K562 (cell line): ENCODE results near the gene TMEM117. TPM values are rescaled to one million over a fixed set of nuclear protein-coding genes. Genes with fewer than 3 reads are reported as not detected.

Source experiments
- ATAC-seq: fragments of 200-7000 bp; cut with Tn5 transposase; 3 replicates; pipeline ENCODE4 v1.9.1; 2020; ENCODE audit warnings: moderate library complexity
- BruUV-seq: library from RNA; stranded (reverse); fragments of 400-500 nt; replicated peaks from 2 replicates; lab custom pipeline; 2021; lab: Mats Ljungman, UMichigan
- CTCF ChIA-PET: fragments of 300-600 bp; formaldehyde crosslinking; extraction: SDS; loops from one replicate; lab custom pipeline; 2021; ENCODE audit warnings: low intra/inter-chr PET ratio; lab: Yijun Ruan, JAX
- POLR2A ChIA-PET: fragments of 300-600, 350-650 bp; sonication (Branson Sonifier 250); formaldehyde crosslinking; extraction: SDS; loops from one replicate; lab custom pipeline; 2021; ENCODE audit warnings: antibody characterized with exemption, inconsistent platforms; lab: Yijun Ruan, JAX
- DNase-seq, 4 experiments: peaks; one replicate each; pipeline versions ENCODE4 v3.0.0 to v3.0.0-alpha.2; 2011 to 2018; ENCODE audit warnings: low spot score in 3 of 4, mixed read lengths in 3 of 4; ENCODE audit errors: extremely low read depth in 1 of 4
- FAIRE-seq: peaks from 2 replicates; lab custom pipeline; 2011; peaks lifted over from hg19 to GRCh38; lab: Jason Lieb, UNC
- H2AFZ ChIP-seq: 2 replicates; pipeline ENCODE4 v1.6.0; 2011; ENCODE audit warnings: low read depth, low read length, control low read depth, inconsistent platforms
- H3K27ac ChIP-seq: fragments of 200-600 bp; 3 replicates; pipeline ENCODE4 v1.8.0; 2011; ENCODE audit warnings: low read depth, mild to moderate bottlenecking, control low read depth, inconsistent platforms, low read length, moderate library complexity, mixed read lengths; ENCODE audit errors: extremely low read depth
- H3K27me3 ChIP-seq, 2 experiments: fragments of 300-600 bp in 1 of 2; 2 replicates in 1 of 2; 3 replicates in 1 of 2; pipeline versions ENCODE4 v1.6.0 to v1.8.0; 2011; ENCODE audit warnings: inconsistent platforms in 2 of 2, low read length in 2 of 2, mild to moderate bottlenecking in 1 of 2, mixed read lengths in 1 of 2, moderate library complexity in 1 of 2; ENCODE audit not compliant: control insufficient read depth in 2 of 2, insufficient read depth in 2 of 2
- H3K36me3 ChIP-seq: fragments of 300-600 bp; 3 replicates; pipeline ENCODE4 v1.8.0; 2011; ENCODE audit warnings: mild to moderate bottlenecking, low read length, inconsistent platforms; ENCODE audit not compliant: control insufficient read depth, insufficient read depth
- H3K4me1 ChIP-seq, 2 experiments: fragments of 200-600 bp in 1 of 2; replicated peaks in 1 of 2; 2 replicates in 1 of 2; 3 replicates in 1 of 2; pipeline versions ENCODE4 v1.5.1 to v1.8.0; 2011; ENCODE audit warnings: inconsistent platforms in 2 of 2, low read length in 2 of 2, mild to moderate bottlenecking in 1 of 2, mixed read lengths in 1 of 2, moderate library complexity in 1 of 2; ENCODE audit not compliant: control insufficient read depth in 2 of 2, insufficient read depth in 2 of 2
- H3K4me2 ChIP-seq: 2 replicates; pipeline ENCODE4 v1.6.1; 2011; ENCODE audit warnings: low read length, control low read depth, inconsistent platforms, mixed read lengths; ENCODE audit not compliant: insufficient read depth
- H3K4me3 ChIP-seq: fragments of 200-600 bp; sonication (generic), shearing (Covaris generic); 2 replicates; pipeline ENCODE4 v1.5.1; 2016; ENCODE audit warnings: control low read depth, inconsistent platforms
- H3K79me2 ChIP-seq: fragments of 200-600 bp; 3 replicates; pipeline ENCODE4 v1.8.0; 2011; ENCODE audit warnings: low read length, inconsistent platforms; ENCODE audit not compliant: control insufficient read depth, insufficient read depth
- H3K9ac ChIP-seq, 2 experiments: 2 replicates each; pipeline versions ENCODE4 v1.6.0 to v1.6.1; 2011; ENCODE audit warnings: low read depth in 2 of 2, low read length in 2 of 2, control low read depth in 1 of 2, inconsistent platforms in 1 of 2, mild to moderate bottlenecking in 1 of 2, mixed read lengths in 1 of 2; ENCODE audit not compliant: insufficient read depth in 1 of 2
- H3K9me1 ChIP-seq: one replicate; pipeline ENCODE4 v1.6.0; 2011; ENCODE audit warnings: inconsistent platforms, mild to moderate bottlenecking, low read length, moderate library complexity; ENCODE audit not compliant: control insufficient read depth, insufficient read depth
- H3K9me3 ChIP-seq: replicated peaks from 2 replicates; pipeline ENCODE4 v1.5.1; 2011; ENCODE audit warnings: low read depth, low read length, inconsistent platforms; ENCODE audit not compliant: control insufficient read depth, insufficient read depth
- H4K20me1 ChIP-seq: replicated peaks from 2 replicates; pipeline ENCODE4 v1.6.1; 2011; ENCODE audit warnings: low read length, inconsistent platforms, mixed read lengths; ENCODE audit not compliant: control insufficient read depth, insufficient read depth
- BHLHE40 ChIP-seq: IDR thresholded peaks from 2 replicates; pipeline ENCODE4 v1.6.1; 2011; ENCODE audit warnings: low read length, improper control_type of control experiment
- HMBOX1 ChIP-seq: sonication (generic); IDR thresholded peaks from 2 replicates; pipeline ENCODE4 v1.6.1; 2016
- IRF1 ChIP-seq: sonication (generic); formaldehyde crosslinking; IDR thresholded peaks from 2 replicates; pipeline ENCODE4 v1.8.0; 2022; ENCODE audit warnings: missing genetic modification reagents, mild to moderate bottlenecking, borderline replicate concordance
- MXD1 ChIP-seq: fragments of 250-450 bp; sonication (Bioruptor Pico); IDR thresholded peaks from 2 replicates; pipeline ENCODE4 v1.8.0; 2021; ENCODE audit warnings: borderline replicate concordance, mild to moderate bottlenecking, moderate library complexity; ENCODE audit not compliant: poor library complexity, severe bottlenecking
- NCOA6 ChIP-seq: fragments of 450-650 bp; IDR thresholded peaks from 2 replicates; pipeline ENCODE4 v1.6.1; 2017; ENCODE audit warnings: mild to moderate bottlenecking
- PCBP2 ChIP-seq: fragments of 200-400 bp; formaldehyde crosslinking; IDR thresholded peaks from 2 replicates; pipeline ENCODE4 v1.6.1; 2018; ENCODE audit warnings: low read length, low read depth, mild to moderate bottlenecking, moderate library complexity; ENCODE audit not compliant: poor library complexity, severe bottlenecking
- PML ChIP-seq: IDR thresholded peaks from 2 replicates; pipeline ENCODE4 v1.6.1; 2012; ENCODE audit warnings: low read length, inconsistent platforms
- SREBF2 ChIP-seq: sonication (generic); formaldehyde crosslinking; IDR thresholded peaks from 2 replicates; pipeline ENCODE4 v1.4.0; 2020; ENCODE audit warnings: mild to moderate bottlenecking, missing genetic modification reagents
- ZFP91 ChIP-seq: sonication (generic); formaldehyde crosslinking; IDR thresholded peaks from 2 replicates; pipeline ENCODE4 v1.8.0; 2022; ENCODE audit warnings: mild to moderate bottlenecking, missing genetic modification reagents
- ZNF277 ChIP-seq: fragments of 250-450 bp; sonication (Bioruptor Pico); IDR thresholded peaks from 2 replicates; pipeline ENCODE4 v1.8.0; 2022; ENCODE audit warnings: inconsistent platforms, mild to moderate bottlenecking, moderate library complexity, borderline replicate concordance
- ZNF551 ChIP-seq: fragments of 250-450 bp; sonication (Bioruptor Pico); IDR thresholded peaks from 2 replicates; pipeline ENCODE4 v1.5.0; 2021; ENCODE audit warnings: mild to moderate bottlenecking, moderate library complexity
- WGBS: fragments of 100-300 bp; shearing (Covaris generic); methylation state at CpG from one replicate; pipeline ENCODE4 v1.1.6; 2016; ENCODE audit warnings: low coverage, mixed read lengths; ENCODE audit not compliant: insufficient coverage; ENCODE audit errors: missing lambda C conversion rate; 5-methylcytosine and 5-hydroxymethylcytosine counted together
- in situ Hi-C: fragments of 300-500 bp; cut with MboI; formaldehyde crosslinking; loops from 4 replicates; pipeline ENCODE4 v1.15.0; 2018; ENCODE audit warnings: inconsistent platforms, mixed read lengths
- intact Hi-C: fragments of 100-400 bp; cut with micrococcal nuclease; formaldehyde crosslinking; loops from 2 replicates; pipeline ENCODE4 v1.14.2; 2022
- polyA plus RNA-seq, 8 experiments: library from polyadenylated mRNA; depleted of rRNA in 4 of 8; stranded (reverse) in 5 of 8; unstranded in 3 of 8; fragments of >200 nt; fragmentation: Nextera tagmentation in 2 of 8; fragmentation: Illumina TruSeq in 1 of 8; extraction: Ambion mirVana in 2 of 8; extraction: Trizol in 1 of 8; gene quantifications; 2 replicates each; pipeline versions ENCODE4 v1.2.1 to v1.2.3, GENCODE V29; 2011 to 2014; ENCODE audit warnings: inconsistent platforms in 1 of 8, missing spikeins in 1 of 8
- total RNA-seq, 7 experiments: library from RNA; depleted of rRNA in 6 of 7; stranded (reverse); fragments of >200 nt in 6 of 7; fragmentation: Illumina TruSeq in 2 of 7; extraction: Trizol in 2 of 7; gene quantifications; 2 replicates each; pipeline versions ENCODE4 v1.2.1 to v1.2.3, GENCODE V29; 2011 to 2021; ENCODE audit warnings: low replicate concordance in 1 of 7
- TF ChIP-seq, protein P1 (sequence below), 2 experiments: fragments of 200-800 bp in 1 of 2; sonication (Bioruptor generic) in 1 of 2; sonication (generic) in 1 of 2; formaldehyde crosslinking in 1 of 2; IDR thresholded peaks in 1 of 2; conservative IDR thresholded peaks in 1 of 2; 2 replicates each; pipeline versions ENCODE4 v1.5.0 to v1.6.1; 2016 to 2020; ENCODE audit warnings: missing compliant biosample characterization in 1 of 2, missing genetic modification characterization in 1 of 2, missing genetic modification reagents in 1 of 2

The TMEM117 gene
- total and polyA plus RNA-seq, 9 of the 15 experiments (the other 6 are each of a cell fraction or from before 2014, with no cell fraction given): 0.31 to 2.8 (median 1.0) TPM

DNA sequence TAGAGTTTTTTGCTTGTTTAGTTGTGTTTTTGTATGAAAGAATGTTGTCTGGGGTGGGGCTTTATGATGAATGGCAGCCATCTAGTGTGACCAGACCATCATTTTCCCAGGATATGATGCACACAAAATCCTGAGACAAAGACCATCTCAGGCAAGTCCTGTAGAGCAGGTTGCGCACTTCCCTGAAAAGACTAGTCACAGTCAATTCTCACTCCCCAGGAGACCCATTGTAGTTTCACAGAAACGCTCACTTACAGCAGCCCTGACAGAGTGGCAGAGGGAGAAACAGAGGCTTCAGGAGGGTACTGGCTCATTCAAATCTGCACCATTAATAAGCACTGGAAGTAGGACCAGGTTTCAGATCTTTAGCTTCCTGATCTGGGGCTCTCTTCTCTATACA is 183.2 kb downstream of the TMEM117 start (continued):
- TF ChIP-seq PCBP2: no peak
- TF ChIP-seq SREBF2 (CRISPR knock-in tag): no peak
- no peak for TF ChIP-seq ZNF277
- no peak for TF ChIP-seq HMBOX1
- TF ChIP-seq ZNF551 (CRISPR knock-in tag): no peak

DNA sequence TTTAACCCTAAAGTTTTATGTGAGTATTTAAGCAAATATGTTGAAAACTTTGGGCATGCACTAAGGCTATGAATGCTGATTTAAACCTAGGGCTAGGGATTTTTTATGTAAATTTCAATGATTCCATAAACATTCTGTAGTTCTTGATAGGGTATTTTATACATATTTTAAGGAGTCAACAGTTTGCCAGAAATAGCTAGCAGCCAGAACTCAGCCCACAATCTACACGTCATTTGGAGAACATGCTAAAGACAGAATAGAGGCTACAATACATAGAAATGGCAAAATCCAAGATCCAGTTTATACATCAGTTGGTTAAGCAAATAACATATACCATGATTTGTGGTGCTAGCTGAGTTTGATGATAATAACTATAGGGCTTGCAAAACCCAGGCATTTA is 184.7 kb downstream of the TMEM117 start:
- H3K4me1 ChIP-seq: no peaks in the 10 kb centered on the region
- DNase-seq: no peak
- ChIA-PET CTCF (no interaction called here), POLR2A (no interaction called here)
- H3K9me3 ChIP-seq: no peaks in the 10 kb centered on the region
- H3K4me3 ChIP-seq: no peak overlapping the region
- no peaks in the 10 kb centered on the region for H3K27me3 ChIP-seq
- intact Hi-C loops (no loop called here), in situ Hi-C loops (loop anchor here (25.0 kb wide), 1 partner anchor 917 kb away; no protein-coding TSS in a partner anchor)
- H3K27ac ChIP-seq: no peak overlapping the region
- no peak overlapping the region for H3K9ac ChIP-seq
- no peaks in the 10 kb centered on the region for H3K36me3 ChIP-seq
- BruUV-seq: no TSS peak
- ATAC-seq: no peak
- no peaks in the 10 kb centered on the region for H3K79me2 ChIP-seq
- 0% methylated on average over 1 of the region's 1 CpG for WGBS
- no peak for FAIRE-seq
- H4K20me1 ChIP-seq: no peaks in the 10 kb centered on the region
- no peaks in the 10 kb centered on the region for H3K9me1 ChIP-seq
- no peak overlapping the region for H3K4me2 ChIP-seq
- no peak overlapping the region for H2AFZ ChIP-seq
- no peak for TF ChIP-seq ZFP91 (CRISPR knock-in tag)
- TF ChIP-seq IRF1 (CRISPR knock-in tag): no peak
- TF ChIP-seq NCOA6: no peak
- TF ChIP-seq, protein P1, sequence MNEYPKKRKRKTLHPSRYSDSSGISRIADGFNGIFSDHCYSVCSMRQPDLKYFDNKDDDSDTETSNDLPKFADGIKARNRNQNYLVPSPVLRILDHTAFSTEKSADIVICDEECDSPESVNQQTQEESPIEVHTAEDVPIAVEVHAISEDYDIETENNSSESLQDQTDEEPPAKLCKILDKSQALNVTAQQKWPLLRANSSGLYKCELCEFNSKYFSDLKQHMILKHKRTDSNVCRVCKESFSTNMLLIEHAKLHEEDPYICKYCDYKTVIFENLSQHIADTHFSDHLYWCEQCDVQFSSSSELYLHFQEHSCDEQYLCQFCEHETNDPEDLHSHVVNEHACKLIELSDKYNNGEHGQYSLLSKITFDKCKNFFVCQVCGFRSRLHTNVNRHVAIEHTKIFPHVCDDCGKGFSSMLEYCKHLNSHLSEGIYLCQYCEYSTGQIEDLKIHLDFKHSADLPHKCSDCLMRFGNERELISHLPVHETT (CRISPR knock-in tag; conservative IDR thresholded peaks at IDR 0.05 in 1 of 2, IDR thresholded peaks at IDR 0.05 in 1 of 2): no peak
- TF ChIP-seq PML: no peak
- TF ChIP-seq MXD1: no peak
- TF ChIP-seq BHLHE40: no peak
